Measurements from ENCODE around the gene KCNF1.
"Not testable (repeated sequence)": the region's sequence is repeated elsewhere in the genome, so short reads cannot be mapped to it uniquely, and the experiment has no call there.

KCNF1 gene

GRCh38 chr2:10956006-10956790 lies 44.5 kb downstream of the KCNF1 start:
- no peak overlapping the region for H3K27ac ChIP-seq
- TF ChIP-seq ZFX (IDR thresholded peaks at IDR 0.05) (no peak), CTCF (conservative IDR thresholded peaks at IDR 0.05) (no peak)

GRCh38 chr2:10957391-10957790 lies 45.7 kb downstream of the KCNF1 start:
- TF ChIP-seq ZFX (IDR thresholded peaks at IDR 0.05): no peak
- TF ChIP-seq CTCF (conservative IDR thresholded peaks at IDR 0.05): no peak
- H3K27ac ChIP-seq: no peak overlapping the region

GRCh38 chr2:10958452-10958851 lies 46.7 kb downstream of the KCNF1 start:
- not testable (repeated sequence) for H3K27ac ChIP-seq

- TF ChIP-seq CTCF (conservative IDR thresholded peaks at IDR 0.05) (no peak), ZFX (IDR thresholded peaks at IDR 0.05) (no peak)
These were observed 49.1 kb downstream of the KCNF1 start for GRCh38 chr2:10960606-10961489.

GRCh38 chr2:10961490-10961875 lies 49.7 kb downstream of the KCNF1 start:
- TF ChIP-seq ZFX (IDR thresholded peaks at IDR 0.05) (no peak), CTCF (conservative IDR thresholded peaks at IDR 0.05) (no peak)
- H3K27ac ChIP-seq: no peak overlapping the region

More at GRCh38 chr2:10960606-10961489, 49.1 kb downstream of the KCNF1 start:
- no peak overlapping the region for H3K27ac ChIP-seq

GRCh38 chr2:10962004-10962403 lies 50.3 kb downstream of the KCNF1 start:
- TF ChIP-seq CTCF (conservative IDR thresholded peaks at IDR 0.05) (no peak), ZFX (IDR thresholded peaks at IDR 0.05) (no peak)
- no peak overlapping the region for H3K27ac ChIP-seq

GRCh38 chr2:10963155-10963554 lies 51.4 kb downstream of the KCNF1 start:
- TF ChIP-seq CTCF (conservative IDR thresholded peaks at IDR 0.05) (no peak), ZFX (IDR thresholded peaks at IDR 0.05) (no peak)
- no peak overlapping the region for H3K27ac ChIP-seq
